GM12874 (cell line): ENCODE measurements around the gene ACOT8.

Source experiments
- CTCF ChIP-seq: IDR thresholded peaks from 2 replicates; pipeline ENCODE4 v1.5.1; 2011; ENCODE audit warnings: low read depth, mild to moderate bottlenecking, control low read depth, low read length, moderate library complexity; ENCODE audit not compliant: insufficient read depth

The ACOT8 gene

GRCh38 chr20:45817376-45818194 is 39.6 kb downstream of the ACOT8 start:
- TF ChIP-seq CTCF = no peak

- TF ChIP-seq CTCF = no peak
Observed at GRCh38 chr20:45816951-45817350, 40.2 kb downstream of the ACOT8 start.

- no peak for TF ChIP-seq CTCF
Observed at GRCh38 chr20:45814314-45814713, 42.9 kb downstream of the ACOT8 start.

- no peak for TF ChIP-seq CTCF
Observed at GRCh38 chr20:45813489-45813888, 43.7 kb downstream of the ACOT8 start.

GRCh38 chr20:45813006-45813340 is 44.2 kb downstream of the ACOT8 start:
- no peak for TF ChIP-seq CTCF

GRCh38 chr20:45812157-45813005 is 44.8 kb downstream of the ACOT8 start, which contains the start of gene UBE2C:
Gene UBE2C (plus strand): TSS chr20:45812644. CDS start chr20:45812696, 52 bp downstream.
- no peak for TF ChIP-seq CTCF

GRCh38 chr20:45810191-45810970 is 46.8 kb downstream of the ACOT8 start:
- TF ChIP-seq CTCF = no peak
